DMS 273 (cell line): ENCODE data around the gene MFSD1.
"Not testable (repeated sequence)": the region's sequence is repeated elsewhere in the genome, so short reads cannot be mapped to it uniquely, and the experiment has no call there.

Experiments
- DNase-seq: peaks from one replicate; lab custom pipeline; 2025; ENCODE audit not compliant: unreplicated experiment; lab: John Stamatoyannopoulos, UW

MFSD1 gene

DNA sequence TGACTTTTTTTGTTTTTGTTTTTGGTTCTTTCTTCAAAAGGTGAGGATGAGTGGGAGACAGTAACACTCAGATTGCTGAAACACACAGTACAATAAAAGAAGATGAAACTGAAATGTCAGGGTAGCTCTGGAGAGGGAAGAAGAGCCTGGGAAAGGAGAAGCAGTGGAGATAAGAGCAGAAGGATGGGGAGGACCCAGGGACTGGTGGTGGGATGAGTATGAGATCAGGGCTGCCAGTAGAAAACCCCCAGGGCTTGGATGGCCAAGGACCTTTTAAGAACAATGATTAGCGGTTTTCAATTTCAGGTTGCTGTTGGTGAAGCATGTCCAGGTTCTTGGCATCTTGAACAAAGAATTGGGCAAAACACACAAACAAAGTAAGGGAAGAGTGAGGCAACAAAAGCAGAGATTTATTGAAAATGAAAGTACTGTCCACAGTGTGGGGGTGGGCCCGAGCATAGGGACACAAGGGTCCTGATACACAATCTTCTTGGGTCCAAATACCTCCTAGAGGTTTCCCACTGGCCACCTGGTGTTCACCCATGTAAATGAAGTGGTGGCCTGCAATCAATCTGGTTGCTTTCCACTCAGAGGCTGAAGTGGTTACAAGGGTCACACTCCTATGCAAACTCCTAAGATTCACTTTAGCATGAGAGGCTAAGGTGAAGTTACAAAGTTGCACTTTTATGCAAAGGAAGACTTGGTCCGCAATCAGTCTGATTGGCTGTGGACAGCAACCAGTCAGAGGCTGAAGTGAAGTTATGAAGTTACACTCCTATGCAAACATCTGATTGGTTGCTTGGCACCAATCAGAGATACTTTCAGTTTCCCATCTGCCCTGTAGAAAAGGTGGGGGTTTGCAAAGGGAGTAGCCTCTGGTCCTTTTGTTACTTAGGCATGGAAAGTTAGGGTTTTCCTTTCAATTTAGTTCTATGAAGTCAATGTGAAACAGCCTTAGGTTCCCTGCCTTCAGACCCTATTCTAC, 26.1 kb upstream of the MFSD1 start:
- DNase-seq: no peak

DNA sequence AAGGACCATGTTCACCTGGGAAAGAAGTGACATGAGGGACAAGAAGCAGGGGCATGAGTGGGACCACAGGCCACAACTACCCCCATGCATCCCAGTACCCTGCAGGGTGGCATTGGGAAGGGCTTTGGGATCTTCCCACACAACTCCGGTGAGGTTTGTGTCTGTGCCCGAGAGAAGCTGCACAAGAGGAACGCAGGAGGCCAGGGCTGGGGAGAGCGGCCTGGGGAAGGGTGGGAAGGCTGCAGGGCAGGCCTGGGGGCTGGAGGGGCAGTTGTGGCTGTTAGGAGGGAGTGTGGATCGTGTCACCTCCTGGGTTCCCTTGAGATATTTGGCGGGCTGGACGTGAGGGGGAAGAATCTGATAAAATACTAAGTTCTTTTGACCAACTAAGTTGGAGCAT, 25.3 kb upstream of the MFSD1 start:
- no peak for DNase-seq

DNA sequence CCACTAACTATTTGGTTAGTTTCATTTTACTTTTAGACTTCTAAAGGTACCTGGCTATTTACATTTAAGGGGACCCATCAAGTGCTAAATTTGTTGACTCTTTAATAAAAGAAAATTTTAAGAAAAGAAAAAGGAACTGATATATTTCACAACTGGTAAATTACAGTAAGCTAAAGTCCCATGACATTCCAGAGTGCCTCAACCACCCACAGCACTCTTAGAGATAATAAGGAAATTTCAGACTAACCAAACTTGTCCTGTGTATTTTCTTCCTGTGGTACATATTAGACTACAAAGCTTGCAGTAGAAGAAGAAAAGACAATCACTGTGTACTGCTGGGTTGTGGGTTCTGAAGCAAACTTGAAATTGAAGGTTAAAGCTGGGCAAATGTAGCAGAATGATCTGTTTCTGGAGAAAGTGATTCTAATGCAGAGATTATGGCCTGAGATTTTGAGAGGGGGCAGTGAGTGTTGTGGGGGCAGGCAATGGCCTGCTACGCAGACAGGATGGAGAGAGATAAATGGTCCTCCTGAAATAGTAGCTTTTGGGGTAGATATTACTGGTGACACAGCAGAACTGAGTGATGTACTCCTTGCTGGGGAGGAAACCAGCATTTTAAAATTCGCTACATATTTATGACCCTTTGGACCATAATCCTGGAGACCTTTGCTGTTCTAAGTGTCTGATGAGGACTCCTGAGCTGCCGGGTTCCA, 24.5 kb upstream of the MFSD1 start:
- no peak for DNase-seq

DNA sequence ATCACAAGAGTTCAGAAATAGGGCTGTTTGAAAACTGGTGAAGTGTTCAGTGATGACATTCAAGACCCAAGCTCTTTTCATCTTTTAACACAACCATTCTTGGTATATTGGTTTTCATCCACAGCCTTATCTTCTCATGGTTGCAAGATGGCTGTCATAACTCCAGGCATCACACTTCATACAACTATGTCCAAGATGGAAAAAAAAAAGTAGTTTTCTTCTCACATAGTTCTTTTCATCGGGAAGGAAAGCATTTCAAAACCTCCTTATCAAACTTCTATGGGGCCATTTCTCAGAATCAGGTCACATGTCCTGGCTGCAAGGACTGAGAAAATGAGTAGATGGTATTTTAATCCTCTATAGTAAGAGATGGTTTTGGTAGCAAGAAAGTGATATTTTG, 21.1 kb upstream of the MFSD1 start:
- DNase-seq: no peak

DNA sequence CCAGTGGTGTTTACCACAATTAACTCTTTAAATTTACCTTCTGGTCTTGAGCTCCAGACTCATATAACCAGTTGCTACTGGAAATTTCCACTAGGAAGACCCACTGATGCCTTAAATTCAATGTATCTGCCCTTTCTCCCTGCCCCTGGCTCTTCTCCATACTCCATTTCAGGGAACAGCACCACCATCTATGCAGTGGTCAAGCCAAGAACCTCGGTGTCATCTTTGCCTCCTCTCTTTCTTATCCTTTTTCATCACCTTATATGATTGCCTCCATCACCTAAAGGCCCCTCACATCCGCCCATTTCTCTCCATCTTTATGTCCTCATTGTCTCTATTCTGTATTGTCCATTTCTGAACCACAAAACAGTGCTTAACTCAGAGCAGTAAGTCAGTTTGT, 20.7 kb upstream of the MFSD1 start:
- no peak for DNase-seq

DNA sequence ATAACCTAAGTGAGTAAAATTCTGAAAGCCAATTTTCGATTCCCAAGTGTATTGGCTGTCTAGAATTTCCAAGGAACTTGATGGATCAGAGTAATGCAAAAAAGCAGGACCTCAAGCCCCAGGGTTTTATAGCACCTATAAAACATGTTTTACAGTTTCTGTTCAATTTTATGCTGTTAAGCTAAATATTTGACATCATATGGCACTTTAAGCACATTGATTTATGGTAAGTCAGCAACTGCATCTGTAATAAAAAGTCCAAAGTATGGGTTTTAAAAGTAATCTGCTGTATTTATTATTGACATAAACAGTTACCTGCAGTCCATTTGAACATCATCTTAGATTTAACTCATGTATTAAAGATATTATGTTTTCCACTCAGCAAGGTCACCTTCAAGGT, 20.0 kb upstream of the MFSD1 start:
- DNase-seq: no peak

DNA sequence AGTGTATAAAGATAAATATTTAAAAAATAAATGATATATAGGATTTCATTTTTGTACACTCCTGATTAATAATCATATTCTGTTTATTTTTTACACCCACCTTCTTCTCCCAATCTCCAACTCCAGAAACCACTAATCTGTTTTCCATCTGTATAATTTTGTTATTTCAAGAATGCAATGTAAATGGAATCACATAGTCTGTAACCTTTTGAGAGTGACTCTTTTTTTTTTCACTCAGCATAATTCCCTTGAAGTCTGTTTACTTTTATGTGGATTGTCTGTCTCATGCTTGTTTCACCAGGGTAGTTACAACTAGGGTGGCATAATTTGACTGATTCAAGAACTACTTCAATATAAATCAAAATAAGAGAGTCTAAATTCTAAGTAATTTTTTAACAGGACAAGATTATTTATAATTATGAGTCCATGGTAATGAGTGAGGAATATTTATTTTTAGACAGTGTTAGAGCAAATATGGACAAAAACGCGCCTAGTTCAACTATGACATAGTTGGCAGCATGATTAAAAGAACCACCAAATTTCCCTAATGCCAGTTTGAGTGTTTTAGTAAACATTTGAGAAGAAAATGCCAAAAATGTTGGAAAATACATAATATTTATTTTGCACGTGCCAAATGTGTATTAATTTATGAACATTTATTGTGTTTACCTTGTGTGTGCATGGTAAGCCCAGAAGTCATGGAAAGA, 19.4 kb upstream of the MFSD1 start:
- DNase-seq: no peak

DNA sequence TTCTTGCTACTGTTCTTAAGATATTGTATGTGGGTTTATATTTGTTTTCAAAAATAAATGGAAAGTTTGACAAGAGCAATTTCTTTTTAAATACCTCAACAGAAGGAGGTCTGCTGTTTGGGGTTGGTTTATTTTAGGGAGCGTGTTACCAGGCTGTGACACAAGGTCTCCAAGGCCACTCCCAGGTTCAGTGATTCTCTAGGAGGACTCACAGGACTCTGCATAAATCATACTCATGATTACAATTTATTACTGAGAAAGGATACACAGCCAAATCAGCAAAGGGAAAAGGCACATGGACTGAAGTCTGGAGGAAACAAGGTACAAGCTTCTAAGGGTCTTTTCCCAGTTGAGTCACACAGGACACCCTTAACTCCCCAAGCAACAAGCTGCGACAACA, 18.8 kb upstream of the MFSD1 start:
- no peak for DNase-seq

DNA sequence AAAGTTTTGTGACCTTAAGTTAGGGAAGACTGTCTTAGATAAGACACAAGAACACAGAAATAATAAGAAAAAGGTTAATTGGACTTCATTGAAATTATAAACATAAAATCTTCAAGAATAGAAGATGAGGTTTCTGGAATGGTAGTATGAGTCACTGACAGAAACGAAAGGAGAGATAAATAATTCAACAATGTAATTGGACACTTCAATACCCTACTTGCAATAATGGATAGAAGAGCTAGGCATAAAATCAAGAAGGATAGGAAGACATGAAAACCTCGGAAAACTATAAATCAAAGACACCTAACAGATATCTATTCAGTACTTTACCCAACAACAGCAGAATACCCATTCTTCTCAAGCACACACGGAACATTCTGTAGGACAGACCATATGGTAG, 15.9 kb upstream of the MFSD1 start:
- DNase-seq: no peak

DNA sequence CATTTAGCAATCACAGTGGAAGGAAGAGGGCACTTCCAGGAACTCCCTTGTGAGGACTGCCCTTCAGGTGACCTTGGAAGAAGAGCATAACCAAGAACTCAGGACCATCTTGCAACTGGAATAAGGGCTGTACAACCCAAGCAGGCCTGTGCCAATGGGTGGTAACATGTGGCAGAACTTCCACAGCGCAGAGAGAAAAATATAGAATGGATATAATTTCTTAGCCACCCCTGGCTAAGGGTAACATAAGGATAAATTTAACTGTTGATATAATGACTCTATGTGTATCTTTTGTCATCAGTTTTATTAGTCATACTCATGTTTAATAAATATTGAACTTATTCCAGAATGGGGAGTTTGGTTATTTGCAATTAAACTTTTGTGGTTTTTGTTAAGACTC, 13.4 kb upstream of the MFSD1 start:
- no peak for DNase-seq

DNA sequence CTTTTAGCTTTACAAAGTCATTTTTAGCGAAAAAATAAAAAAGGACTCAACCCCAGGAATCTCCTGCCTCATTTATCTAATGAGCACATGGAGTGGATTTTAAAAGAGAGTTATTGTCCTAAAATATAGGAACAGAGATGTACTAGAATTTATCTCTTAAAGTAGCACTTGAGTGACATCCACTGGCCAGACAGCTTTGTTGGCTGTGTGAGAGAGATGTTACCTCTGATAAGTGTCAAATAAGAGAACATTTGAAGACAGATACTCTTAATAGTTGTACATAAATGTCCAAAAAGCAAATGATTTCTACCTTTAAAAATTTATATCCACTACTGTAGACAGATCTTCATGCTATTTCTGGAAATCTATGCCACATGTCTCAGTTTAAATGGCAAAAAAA, 12.3 kb upstream of the MFSD1 start:
- DNase-seq: peak; percentile 72

DNA sequence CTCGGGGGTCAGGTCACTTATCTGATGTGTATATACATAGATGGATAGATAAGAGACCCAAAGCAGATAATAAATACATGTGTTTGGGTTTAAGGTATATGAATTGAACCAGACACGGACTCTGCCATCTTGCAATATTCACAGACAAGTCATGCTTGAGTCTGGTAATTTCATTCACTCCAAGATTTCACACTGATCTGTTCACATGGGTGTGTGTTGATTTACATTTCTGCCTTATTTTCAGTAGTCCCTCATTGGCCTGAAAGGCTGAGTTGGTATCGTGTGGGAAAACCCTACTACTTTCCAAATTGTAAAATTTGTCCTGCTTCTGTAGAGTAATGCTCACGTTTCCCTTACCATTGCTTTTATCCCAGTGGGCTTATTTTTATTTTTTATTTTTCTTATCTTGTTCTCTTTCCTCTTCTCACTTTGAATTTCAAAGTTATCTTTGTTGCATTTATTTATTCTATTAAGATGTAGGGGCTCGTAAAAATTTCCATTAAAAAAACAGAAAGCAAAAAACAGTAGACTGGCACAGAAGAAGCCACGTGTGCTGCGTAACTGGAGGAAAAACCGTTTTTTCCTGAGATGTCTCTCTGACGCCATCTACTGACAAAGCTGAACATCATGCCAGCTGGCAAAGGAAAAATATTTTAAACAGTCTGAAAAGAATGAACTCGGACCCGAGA, 10.8 kb upstream of the MFSD1 start:
- peak; percentile 90 for DNase-seq

DNA sequence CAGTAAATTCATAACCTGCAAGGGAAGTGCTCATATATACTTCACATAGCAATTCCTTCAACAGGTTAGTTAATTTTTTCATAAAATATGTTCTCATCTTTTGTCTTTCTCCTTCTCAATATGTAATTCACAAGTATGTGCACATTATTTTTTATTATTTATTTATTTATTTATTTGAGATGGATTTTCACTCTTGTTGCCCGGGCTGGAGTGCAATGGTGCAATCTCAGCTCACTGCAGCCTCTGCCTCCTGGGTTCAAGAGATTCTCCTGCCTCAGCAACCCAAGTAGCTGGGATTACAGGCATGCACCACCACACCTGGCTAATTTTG, 10.3 kb upstream of the MFSD1 start:
- not testable (repeated sequence) for DNase-seq

DNA sequence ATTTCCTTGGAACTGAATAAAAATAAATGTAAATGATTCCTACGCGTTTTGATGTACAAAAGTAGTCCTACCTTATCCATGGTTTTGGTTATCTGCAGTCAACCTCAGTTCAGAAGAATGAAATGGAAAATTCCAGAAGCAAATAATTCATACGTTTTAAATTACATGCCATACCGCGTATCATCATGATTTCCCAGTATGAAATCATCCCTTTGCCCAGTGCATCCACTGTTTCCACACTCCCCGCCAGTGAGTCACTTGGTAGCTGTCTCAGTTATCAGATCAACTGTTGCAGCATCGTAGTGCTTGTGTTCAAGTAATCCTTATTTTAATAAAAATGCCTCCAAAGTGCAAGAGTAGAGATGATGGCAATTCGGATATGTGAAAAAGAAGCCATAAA, 9.1 kb upstream of the MFSD1 start:
- no peak for DNase-seq

DNA sequence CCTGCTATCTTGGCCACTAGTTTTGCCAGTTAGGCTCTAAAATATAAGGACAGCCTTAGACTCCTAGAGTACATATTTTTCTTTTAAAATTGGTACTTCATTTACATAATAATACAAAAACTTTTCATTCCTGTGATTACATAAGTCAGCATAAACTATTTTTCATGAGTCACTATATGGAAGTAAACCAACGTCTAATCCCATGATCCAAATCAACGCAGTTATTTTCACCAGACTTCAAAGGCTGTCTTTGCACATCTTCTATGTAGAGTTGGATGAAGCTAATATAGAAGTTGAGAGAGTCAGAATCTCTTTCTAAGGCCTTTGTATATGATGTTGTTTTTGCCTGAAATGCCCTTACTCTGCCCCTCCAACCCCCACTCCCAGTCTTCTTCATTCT, 7.6 kb upstream of the MFSD1 start:
- DNase-seq: no peak

DNA sequence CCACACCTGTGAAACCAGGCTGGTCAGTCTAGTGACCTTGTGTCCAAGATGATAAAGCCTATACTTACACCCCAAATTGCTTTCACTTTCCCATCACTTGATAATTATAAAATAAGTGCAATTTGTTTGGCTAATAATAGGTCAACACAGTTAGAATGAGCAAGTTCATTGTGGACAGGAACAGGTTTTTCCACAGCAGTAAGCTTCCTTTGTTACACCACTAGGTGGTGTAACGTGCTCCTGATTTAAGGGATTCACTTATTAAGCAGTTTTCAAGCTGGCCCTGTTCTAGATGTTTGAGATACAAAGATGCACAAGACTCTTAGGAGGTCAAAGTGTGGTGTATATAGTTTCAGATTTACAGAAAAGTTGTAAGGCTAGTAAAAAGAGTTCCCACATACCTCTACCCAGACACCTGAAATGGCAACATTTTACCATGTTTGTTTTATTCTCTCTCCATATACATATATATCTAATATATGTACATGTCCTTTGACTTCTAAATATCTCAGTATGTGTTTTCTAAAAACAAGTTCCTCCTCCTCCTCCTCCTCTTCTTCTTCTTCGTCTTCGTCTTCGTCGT, 6.8 kb upstream of the MFSD1 start:
- peak; percentile 73 for DNase-seq

DNA sequence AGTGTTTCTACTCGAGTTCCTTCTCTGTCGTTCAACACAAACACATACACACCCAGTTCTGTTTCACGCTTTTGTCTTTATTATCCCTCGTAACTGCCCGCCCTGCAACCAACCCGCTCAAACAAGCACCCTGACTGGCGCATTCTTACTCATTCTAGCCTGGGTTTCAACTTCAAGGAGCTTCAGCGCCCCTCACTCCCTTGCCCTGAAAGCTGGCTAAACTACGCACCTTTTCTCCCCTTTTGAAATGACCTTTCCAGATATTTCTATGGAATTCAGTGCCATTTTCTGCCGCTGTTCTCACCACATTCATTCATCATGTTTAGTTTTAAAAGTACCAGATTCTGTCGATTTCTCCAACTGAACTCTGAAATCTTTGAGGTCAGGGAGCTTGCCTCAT, 653 bp upstream of the MFSD1 start:
- no peak for DNase-seq

DNA sequence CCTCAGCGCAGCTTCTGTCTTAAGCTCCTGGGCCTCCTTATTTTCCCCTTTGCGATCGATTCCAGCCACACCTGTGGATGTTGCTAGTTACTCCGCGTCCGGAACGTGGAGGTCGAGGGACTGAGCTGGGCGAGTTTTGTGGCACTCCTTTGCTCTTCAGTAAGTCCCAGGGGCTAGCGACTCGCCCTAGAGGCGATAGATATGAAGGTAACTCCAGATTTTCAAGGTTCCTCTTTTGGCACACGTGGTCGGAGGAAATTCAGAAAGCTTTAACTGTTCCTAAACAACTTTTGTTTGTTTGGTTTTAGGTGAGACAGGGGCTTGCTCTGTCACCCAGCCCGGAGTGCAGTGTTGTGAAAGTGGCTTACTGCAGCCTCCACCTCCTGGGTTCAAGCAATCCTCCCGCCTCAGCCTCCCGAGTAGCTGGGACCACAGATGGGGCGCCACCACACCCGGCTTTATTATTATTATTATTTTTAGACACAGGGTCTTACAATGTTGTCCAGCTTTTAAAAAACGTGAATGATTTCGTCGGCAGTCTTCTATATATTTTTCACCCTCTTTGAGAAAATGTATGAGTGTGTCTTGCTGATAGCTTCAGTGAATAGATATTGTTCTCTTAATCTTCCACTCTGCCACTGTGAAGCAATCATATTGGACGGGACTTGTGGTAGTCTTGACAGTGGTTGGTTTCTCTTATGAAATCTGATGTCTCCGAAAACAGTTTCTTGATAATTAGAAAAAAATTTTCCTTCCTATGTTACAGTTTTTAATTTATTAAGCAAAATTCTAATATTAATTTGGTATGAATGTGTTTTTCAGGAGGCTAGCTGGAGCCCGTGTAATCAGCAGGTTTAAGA, 785 bp downstream of the MFSD1 start:
- DNase-seq: peak; percentile 71

DNA sequence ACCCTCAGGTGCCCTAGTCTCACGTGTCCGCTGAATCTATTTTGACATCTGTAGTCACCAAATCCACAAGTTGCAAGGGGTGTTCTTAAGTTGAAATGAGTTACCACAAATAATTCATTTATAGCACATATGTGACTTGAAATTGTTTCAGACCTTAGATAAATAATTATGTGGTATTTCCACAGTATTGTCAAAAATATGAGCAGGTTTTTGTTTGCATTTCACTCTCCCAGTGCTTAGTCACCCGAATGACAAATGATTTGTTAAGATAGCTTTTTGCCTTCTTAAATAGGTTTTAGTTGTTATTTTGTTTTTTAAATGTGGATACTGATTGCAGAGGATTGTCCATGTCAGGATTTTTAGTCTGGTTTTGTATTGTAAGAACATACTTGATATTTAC, 2.6 kb downstream of the MFSD1 start:
- DNase-seq: no peak

DNA sequence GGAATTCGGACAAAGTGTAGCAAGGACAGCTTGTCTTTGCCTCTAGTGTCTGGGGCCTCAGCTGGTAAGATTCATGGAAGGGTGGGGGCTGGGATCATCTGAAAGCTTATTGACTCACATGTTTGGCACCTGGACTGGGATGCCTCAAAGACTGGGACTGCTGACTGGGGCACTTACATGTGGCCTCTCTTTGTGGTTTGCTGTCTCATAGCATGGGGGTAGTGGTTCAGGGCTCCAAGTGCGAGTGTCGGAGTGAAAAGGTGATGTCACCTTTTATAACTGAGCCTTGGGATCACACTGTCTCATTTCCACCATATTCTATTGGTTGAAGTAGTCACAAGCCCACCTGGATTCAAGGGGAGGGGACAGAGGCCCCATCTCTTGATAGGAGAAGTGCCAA, 6.8 kb downstream of the MFSD1 start:
- DNase-seq: no peak
